Stimulated activated CD8-positive, alpha-beta memory T cell treated with anti-CD3 and anti-CD28 coated beads, Interleukin-2, amount 100 ng/mL, for 48 hours (primary cell): ENCODE results near the gene NAXD.
A peak's percentile ranks its signal among the peaks of the same experiment; 100 is the strongest.
"Not testable (repeated sequence)": the region's sequence is repeated elsewhere in the genome, so short reads cannot be mapped to it uniquely, and the experiment has no call there.

Source experiments
- DNase-seq, 2 donors: peaks; one replicate each; pipeline ENCODE4 v3.0.0-alpha.2; 2020; ENCODE audit warnings: low read depth in 2 of 2

The NAXD gene

GRCh38 chr13:110615322-110616102, at the start of gene NAXD:
Gene NAXD, plus strand, starts transcription at chr13:110615545. Its CDS starts 57 bp downstream, at chr13:110615602.
- peak; percentile 75 to 81 for DNase-seq

- DNase-seq: no peak
Measured at GRCh38 chr13:110566171-110566570, 49.2 kb upstream of the NAXD start.

- DNase-seq: no peak
Measured at GRCh38 chr13:110568612-110569011, 46.7 kb upstream of the NAXD start.

- not testable (repeated sequence) for DNase-seq
Measured at GRCh38 chr13:110569962-110570361, 45.4 kb upstream of the NAXD start.

GRCh38 chr13:110570886-110571285, 44.5 kb upstream of the NAXD start:
- no peak for DNase-seq

- no peak for DNase-seq
Measured at GRCh38 chr13:110571896-110572777, 43.2 kb upstream of the NAXD start.

GRCh38 chr13:110572778-110573118, 42.6 kb upstream of the NAXD start:
- no peak for DNase-seq

- no peak for DNase-seq
Measured at GRCh38 chr13:110574161-110574560, 41.2 kb upstream of the NAXD start.

- DNase-seq: no peak
Measured at GRCh38 chr13:110575322-110576069, 39.8 kb upstream of the NAXD start.

GRCh38 chr13:110576070-110576394, 39.3 kb upstream of the NAXD start:
- no peak for DNase-seq

GRCh38 chr13:110576736-110577476, 38.4 kb upstream of the NAXD start:
- no peak for DNase-seq

- DNase-seq: no peak
Measured at GRCh38 chr13:110578363-110578762, 37.0 kb upstream of the NAXD start.

- DNase-seq: no peak
Measured at GRCh38 chr13:110580800-110581199, 34.5 kb upstream of the NAXD start.

- no peak for DNase-seq
Measured at GRCh38 chr13:110581506-110582185, 33.7 kb upstream of the NAXD start.

GRCh38 chr13:110582421-110582954, 32.9 kb upstream of the NAXD start:
- no peak for DNase-seq

- no peak for DNase-seq
Measured at GRCh38 chr13:110583178-110583865, 32.0 kb upstream of the NAXD start.

GRCh38 chr13:110589793-110590390, 25.5 kb upstream of the NAXD start:
- no peak for DNase-seq

GRCh38 chr13:110590577-110590976, 24.8 kb upstream of the NAXD start:
- DNase-seq: no peak

- DNase-seq: no peak
Measured at GRCh38 chr13:110592665-110593064, 22.7 kb upstream of the NAXD start.
